Erythroblast (primary cell): Measurements from ENCODE around the gene TENT5A.

Source experiments
- GATA1 ChIP-seq: IDR thresholded peaks from 2 replicates; pipeline ENCODE4 v1.6.1; 2011; ENCODE audit warnings: low read depth, mild to moderate bottlenecking, control low read depth, low read length, moderate library complexity
- POLR2A ChIP-seq: IDR thresholded peaks from 2 replicates; pipeline ENCODE4 v1.6.1; 2011; ENCODE audit warnings: mild to moderate bottlenecking, low read length

- TF ChIP-seq POLR2A (no peak), GATA1 (no peak)
Measured at GRCh38 chr6:81789291-81789690, 36.8 kb upstream of the TENT5A start.
